ENCODE results near the gene PCDH9.

DNA sequence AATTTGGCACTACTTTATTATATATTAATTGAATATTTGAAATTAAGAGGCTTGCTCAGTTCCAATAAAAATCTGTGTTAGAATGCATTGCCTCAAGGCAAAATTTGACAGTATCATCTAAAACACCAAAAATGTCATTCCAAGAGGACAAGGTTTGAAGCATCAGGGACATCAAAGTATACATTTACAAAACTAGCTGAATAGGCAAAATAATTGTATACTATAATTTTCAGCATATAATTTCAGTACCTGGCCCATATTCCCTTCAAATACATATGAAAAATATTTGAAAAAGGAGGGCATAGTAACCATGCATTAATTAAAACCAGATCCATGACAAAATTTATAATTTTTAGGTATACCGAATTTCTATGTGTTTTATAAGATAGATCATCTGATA lies 963.8 kb downstream of the PCDH9 start:
- TF ChIP-seq CTCF (IDR thresholded peaks at IDR 0.05) (no peak), POLR2A (IDR thresholded peaks at IDR 0.05) (no peak)

All from right lobe of liver (tissue), 4 donors.